ENCODE results near the gene LINC01488.

The LINC01488 gene

DNA sequence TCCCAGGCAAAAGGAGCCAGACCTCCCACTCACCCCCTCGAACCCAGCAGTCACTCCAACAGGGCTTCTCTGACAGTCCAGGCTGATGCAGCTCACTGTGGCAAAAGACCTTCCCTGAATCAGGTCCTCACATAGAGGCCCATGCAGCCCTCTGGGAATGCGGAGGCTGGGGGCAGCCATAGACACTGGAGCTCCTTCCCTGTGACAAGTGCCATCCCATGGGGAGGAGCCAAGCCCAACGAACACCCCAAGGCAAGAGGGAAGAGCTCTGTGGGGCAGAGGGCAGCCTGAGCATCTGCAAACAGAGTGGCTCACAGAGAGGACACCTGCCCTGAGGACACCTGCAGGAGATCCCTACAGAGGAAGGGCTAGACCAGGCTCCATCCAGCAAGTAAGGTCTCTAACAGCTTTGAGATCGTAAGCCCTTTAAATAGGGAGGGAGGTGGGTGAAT, at the start of gene LINC01488:
TSS of gene LINC01488 (plus strand) at position 271 of the 452 bp plus-strand sequence.
- FAIRE-seq = no peak

DNA sequence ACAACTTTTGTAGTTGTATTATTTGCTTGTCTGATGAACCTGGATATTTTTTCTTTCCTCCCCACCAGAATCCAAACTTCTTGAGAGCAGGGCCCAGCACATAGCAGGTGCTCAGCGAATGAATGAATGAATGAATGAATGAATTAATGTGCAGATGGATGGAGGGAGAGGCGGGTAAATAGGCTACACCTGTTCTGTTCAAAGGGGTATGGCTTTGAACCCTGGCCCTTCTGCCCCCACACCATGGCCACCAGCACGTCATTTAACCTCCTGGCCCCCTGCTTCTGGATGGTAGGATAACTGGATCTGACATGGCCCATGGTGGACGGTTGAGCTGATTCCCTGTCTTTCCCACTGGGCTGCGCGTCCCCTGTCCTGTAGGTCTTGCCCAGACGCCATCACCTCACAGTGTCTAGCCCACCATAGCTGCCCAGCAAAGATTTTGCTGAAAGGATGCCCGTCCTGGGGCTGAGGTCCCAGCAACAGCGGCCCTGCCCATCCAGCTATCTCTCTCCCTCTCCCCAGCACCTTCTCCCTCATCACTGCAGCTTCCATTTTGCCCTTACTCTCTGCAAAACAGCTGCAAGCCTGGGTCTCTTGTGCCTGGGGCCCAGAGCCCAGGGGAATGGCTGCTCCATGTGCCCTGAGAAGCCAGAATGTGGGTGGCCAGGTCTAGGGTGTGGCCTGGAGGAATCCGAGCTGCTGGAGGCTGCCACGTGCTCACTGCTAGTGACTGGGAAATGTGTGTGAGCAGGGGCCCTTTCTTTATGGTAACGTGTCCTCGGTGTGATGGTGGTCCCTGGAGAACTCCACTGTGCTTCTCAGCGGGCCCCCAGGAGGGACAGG, 49.3 kb upstream of the LINC01488 start:
- no peak for FAIRE-seq

DNA sequence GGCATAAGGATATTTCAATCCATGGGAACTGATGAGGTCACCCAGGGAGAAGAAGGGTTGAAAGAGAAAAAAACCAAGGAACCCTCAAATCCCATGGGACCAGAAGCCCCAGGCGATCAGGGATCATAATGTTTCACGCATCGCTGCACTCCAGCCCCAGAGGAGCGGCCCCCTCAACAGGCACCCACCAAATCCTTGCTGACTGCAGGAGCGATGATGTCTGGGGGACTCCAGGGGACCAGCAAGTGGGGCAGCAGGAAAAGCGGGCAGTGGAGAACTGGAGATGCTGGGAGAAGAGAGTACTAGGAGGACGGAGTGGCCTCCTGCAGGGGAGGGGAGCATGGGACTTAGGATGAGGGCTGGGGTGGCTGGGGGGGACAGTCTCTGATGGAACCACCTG, 47.7 kb upstream of the LINC01488 start:
- FAIRE-seq = no peak

DNA sequence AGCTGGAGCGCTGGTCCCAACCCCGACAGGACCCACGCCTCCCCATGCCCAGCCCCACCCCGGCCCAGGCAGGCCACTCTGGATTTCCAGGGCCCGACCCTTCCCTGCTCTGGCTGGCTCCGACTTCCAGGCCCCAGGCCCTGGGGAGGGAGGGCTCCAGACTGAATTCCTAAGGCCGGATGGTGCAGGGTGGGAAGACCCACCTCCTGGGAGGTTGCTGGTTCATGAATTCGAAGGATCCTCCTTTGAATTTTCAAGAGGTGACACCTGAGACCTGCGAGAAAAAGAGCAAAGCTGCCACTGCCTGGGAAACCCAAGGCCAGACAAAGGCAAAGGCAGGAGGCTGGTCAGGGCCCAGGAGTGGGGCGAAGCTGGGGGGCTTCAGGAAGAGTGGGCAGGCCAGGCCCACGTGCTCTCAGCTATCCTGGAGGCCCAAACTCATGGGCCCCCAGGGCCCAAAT, 47.0 kb upstream of the LINC01488 start:
- FAIRE-seq = no peak

- no peak for FAIRE-seq
These were observed 46.1 kb upstream of the LINC01488 start for GRCh38 chr11:69435161-69435986.

DNA sequence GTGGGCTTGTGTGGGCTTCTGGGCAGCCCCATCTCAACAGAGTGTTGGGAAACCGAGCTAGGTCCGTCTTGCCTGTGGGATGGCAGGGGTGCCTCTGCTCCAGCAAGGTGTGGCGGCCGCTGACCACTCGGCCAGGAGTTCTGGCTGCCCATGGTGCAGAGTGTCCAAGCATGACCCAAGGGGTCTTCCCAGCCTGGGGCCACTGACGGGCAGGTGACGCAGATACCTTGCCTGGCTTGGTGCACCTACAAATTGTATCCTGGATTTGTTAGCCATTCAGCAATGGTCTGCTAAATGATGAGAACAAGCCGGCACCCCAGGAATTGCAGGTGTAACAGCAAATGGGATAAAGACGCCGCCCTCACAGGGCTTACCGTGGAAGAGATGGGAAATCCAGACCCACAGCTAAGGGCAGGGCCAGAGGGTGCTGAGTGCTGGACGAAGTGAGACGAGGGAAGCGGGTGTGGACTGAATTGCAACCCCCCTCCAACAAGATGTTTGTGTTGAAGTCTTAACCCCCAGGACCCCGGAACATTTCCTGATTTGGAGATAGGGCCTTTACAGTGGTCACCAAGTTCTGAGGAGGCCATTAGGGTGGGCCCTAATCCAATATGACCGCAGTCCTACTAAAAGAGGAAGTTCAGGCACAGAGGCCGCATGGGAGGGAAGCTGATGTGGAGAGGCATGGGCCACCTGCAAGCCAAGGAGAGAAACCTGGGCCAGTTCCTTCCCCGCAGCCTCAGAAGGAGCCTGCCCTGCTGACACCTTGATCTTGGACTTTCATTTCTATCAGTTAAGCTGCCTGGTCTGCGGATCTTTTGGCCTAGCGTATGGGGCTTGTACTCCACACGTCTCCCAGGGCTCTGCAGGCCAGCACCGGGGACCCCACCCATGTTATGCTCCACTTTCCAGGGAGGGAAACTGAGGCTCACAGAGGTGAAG, 45.2 kb upstream of the LINC01488 start:
- FAIRE-seq = no peak

GRCh38 chr11:69437001-69437875, 44.2 kb upstream of the LINC01488 start:
- no peak for FAIRE-seq

DNA sequence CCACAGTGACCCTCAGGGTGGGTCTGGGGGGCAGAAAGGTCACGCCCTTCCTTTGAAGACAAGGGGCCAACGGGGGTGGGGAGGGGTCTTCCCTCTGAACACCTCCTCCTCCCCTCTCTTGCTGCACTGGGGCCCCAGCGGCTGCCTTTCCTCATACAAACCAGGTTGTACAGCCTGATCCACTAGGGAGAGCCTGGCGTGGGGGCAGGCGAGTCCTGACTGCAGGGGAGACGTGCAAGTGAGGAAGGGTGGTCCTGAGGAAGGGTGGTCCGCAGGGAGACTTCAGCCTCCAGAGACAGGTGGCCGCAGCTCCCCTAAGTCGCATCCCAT, 43.6 kb upstream of the LINC01488 start:
- no peak for FAIRE-seq

DNA sequence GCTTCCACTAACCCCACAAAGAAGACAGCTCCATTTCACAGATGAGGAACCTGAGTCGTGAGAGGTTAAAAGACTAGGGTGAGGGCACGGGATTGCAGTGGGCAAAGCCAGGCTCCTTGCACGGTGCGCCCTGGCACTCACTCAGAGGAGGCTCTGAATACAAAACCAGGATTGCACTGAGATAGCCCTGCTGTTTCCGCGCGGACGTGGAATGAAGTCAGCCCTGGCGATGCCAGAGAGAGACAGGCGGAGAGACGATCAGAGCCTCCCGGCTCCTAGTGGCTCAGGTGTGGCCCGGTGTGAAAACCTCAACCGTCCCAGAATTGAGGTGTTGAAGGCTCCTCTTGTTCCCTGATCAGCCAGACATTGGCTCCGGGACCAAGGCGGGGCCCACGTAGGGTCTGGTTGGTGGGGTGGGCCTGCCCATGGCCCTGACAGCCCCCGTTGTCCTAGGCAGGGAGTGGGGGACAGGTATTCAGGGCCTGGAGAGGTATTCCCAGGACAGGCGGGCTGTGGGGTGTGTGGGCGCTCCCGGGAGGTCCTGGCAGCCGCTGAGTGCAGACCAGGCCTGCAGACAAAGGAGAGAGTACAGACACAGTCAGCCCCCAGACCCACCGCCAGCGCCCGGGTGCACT, 43.1 kb upstream of the LINC01488 start:
- FAIRE-seq = no peak

DNA sequence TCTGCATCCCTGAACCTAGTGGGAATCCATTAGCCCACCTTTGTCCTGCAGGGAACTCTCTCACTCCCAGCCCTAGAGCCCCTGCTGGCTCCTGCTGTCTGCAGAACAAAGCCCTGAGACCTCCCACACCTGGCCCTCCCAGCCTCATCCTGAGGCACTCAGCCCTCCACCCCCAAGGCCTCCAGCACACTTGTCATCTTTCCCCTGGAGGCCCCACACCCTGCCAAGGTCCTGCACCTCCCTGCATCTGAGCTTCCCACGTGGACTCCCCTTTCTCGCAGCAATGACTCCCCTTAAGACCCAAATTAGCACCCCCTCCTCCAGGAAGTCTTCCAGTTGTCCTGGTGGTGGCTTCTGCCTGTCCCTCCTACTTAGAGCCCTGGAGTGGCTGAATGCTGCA, 42.3 kb upstream of the LINC01488 start:
- no peak for FAIRE-seq

DNA sequence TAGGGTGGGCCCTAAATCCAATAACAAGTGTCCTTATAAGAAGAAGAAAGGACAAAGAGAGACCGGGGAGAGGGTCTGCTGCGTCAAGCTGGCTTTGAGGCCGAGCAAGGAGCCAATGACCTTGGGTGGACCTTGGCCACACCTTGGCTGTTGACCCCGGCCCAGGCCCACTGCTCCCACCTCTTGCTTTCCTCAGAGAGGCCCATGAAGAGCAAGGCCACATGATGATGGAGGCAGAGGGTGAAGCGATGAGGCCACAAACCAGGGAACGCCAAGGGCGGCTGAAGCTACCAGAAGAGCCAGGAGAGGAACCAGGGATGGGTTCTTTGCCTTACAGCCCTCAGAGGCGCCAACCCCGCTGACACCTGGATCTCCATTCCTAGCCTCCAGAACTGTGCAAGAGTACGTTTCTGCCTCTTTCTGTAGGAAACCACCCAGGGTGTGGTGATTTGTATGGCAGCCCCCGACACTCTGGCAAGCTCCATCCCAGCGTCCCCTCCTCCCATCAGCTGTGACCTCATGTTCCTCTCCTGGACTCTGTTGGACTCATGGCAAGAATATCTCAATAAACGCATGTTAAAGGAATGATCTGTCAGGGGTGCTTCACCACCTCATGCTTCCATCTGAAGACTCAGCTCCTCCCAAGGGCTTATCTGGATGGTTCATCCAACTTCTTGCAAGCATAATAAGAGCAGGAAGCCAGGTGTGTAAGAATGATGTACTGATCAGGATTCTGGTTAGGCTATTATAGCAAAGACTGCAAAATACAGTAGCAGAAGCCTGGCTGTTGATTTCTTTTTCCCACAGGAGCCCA, 41.6 kb upstream of the LINC01488 start:
- no peak for FAIRE-seq

DNA sequence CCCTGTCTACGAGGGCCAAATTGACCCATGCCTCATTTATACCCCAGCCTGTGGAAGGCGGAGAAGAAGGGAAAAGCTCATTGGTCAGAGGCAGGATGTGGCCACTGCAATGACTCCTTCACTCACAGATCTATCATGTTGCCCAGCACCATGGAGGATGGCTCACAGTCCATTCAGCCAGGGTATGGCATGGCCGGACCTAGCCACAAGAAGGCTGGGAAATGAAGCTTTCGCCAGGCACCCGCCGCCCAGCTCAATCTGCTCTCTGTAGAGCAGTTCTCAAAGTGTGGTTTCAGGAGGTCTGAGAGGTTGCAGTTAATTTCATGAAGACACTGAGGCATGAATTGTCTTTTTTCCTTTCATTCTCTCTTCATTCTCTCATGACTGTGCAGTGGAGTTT, 40.6 kb upstream of the LINC01488 start:
- no peak for FAIRE-seq

DNA sequence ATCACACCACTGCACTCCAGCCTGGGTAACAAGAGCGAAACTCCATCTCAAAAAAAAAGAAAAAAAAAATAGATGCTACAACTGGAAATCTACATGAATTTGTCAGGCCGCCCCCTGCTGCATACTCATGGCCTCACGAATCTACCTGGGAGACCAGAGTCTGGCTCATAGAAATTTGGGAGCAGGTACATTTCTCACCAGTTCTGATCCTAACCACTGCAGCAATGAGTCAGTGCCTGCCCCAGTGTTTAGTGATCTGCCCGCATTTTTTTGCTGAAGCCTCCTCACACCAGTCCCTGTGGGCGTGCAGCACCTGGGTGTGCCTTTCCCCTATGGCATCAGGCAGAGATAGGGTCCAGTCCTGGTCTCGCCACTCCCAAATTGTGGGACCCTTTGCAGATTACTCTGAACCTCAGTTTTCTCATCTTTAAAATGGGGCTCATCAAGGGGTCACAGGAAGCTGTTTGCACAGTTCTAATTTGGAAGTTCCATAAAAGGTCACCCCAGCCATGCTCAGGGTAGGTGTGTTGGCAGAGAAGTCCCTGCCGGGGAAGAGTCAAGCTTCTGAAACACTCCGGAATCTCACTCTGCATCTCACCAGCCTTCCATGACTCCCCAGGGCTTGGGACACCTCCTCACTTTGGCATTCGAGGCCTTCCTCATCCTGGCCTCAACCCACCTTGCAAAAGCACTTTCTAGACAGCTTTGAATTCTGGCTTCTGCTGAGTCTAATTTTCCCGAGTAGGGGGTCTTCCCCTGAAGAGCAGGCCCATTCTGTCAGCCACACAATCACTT, 39.3 kb upstream of the LINC01488 start:
- FAIRE-seq = no peak

DNA sequence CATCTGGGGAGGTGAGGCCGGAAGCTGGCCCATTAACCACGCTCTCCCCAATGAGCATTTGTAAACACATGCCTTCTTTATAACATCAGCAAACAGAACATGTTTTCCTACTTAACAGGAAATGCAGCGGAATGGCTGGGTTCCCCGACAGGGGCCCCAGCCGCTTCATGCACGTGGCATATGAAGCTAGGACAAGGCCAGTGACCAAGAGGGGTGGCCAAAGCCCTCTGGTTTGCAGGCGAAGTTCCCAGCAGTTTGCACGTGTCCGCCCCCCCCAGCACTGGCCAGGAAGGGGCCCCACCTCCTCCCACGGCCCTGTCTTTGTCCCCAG, 38.7 kb upstream of the LINC01488 start:
- FAIRE-seq = no peak

GRCh38 chr11:69443138-69443967, 38.1 kb upstream of the LINC01488 start:
- FAIRE-seq = no peak

DNA sequence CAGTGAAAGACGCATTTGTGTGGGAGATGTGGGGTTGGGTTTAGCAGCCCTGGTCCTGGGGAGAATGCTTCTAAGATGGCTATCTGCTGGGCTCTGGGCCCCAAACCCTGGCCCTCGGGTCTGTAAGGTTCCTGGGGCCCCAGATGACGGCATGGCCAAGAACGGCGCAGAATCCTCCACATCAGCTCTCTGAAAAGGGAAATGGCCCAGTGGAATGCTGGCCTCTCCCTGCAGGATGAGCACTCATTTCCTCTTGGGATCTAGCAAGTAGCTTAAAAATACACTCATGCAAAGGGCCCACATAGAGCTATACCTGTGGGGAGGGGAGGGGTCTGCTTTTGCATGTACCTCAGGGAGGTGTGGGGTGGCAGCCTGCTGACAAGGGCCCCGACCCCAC, 37.5 kb upstream of the LINC01488 start:
- FAIRE-seq = no peak

DNA sequence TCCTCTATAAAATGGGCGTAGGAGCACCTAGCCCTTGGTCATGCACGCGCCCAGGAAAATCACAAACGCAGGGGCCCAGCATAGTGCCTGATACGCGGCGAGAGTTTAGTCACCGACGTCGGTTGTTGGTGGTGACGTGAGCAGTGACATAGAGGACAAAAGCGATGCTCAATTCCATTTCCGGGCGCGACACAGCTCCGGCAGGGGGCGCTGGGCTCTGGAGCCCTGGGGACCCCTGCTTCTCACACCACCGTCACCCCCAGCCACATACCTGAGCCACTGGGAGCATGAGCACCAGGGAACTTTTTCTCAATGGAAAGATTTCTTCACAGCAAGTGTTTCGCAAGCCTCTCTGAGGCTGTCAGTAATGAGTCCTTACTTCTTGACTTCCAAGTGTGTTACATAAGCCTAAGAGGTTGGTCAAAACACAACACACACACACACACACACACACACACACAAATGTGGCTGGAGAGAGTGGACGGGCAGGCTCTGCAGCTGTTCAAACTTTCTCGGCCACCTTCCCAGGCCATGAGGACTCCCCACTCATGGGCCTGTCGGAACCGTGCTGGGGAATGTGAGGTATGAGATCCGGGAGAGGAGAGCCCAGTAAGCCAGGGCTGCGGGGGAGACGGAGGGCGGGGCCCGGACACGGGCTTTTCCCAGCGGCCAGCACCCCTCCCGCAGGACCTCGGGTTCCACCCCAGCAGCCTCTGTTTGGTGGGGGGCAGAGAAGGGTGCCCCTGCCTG, 36.9 kb upstream of the LINC01488 start:
- FAIRE-seq = no peak

- FAIRE-seq = no peak
These were observed 36.4 kb upstream of the LINC01488 start for GRCh38 chr11:69445131-69445470.
